Activated CD4-positive, alpha-beta T cell treated with anti-CD3 and anti-CD28 coated beads, Interleukin-2, amount 10 ng/mL, durations not matched to agents 24 days and 14 days (primary cell): Measurements from ENCODE around the gene GRB10. TPM values are rescaled to one million over a fixed set of nuclear protein-coding genes. Genes with fewer than 3 reads are reported as not detected.

ENCODE experiments used
- DNase-seq: peaks from one replicate; pipeline ENCODE4 v3.0.0; 2022
- H3K27ac Mint-ChIP-seq: one replicate; pipeline ENCODE4 v1.8.0; 2022; ENCODE audit warnings: mild to moderate bottlenecking, mixed read lengths
- H3K27me3 Mint-ChIP-seq: one replicate; pipeline ENCODE4 v1.8.0; 2022; ENCODE audit warnings: mixed read lengths
- H3K36me3 Mint-ChIP-seq: one replicate; pipeline ENCODE4 v1.8.0; 2022; ENCODE audit warnings: low read depth, mild to moderate bottlenecking, mixed read lengths
- H3K4me1 Mint-ChIP-seq: one replicate; pipeline ENCODE4 v1.8.0; 2021; ENCODE audit warnings: mixed read lengths
- H3K4me3 Mint-ChIP-seq: one replicate; pipeline ENCODE4 v1.8.0; 2022; ENCODE audit warnings: mild to moderate bottlenecking, moderate library complexity, mixed read lengths
- H3K9me3 Mint-ChIP-seq: one replicate; pipeline ENCODE4 v1.8.0; 2021; ENCODE audit warnings: mixed read lengths
- intact Hi-C: fragments of 100-400 bp; cut with micrococcal nuclease; formaldehyde crosslinking; loops from one replicate; pipeline ENCODE4 v1.15.1; 2023
- total RNA-seq: library from RNA; stranded (reverse); gene quantifications from 2 replicates; pipeline ENCODE4 v1.2.3, GENCODE V29; 2022

The GRB10 gene
- total RNA-seq, 1 donor from 2014 or later: 3.6 TPM

DNA sequence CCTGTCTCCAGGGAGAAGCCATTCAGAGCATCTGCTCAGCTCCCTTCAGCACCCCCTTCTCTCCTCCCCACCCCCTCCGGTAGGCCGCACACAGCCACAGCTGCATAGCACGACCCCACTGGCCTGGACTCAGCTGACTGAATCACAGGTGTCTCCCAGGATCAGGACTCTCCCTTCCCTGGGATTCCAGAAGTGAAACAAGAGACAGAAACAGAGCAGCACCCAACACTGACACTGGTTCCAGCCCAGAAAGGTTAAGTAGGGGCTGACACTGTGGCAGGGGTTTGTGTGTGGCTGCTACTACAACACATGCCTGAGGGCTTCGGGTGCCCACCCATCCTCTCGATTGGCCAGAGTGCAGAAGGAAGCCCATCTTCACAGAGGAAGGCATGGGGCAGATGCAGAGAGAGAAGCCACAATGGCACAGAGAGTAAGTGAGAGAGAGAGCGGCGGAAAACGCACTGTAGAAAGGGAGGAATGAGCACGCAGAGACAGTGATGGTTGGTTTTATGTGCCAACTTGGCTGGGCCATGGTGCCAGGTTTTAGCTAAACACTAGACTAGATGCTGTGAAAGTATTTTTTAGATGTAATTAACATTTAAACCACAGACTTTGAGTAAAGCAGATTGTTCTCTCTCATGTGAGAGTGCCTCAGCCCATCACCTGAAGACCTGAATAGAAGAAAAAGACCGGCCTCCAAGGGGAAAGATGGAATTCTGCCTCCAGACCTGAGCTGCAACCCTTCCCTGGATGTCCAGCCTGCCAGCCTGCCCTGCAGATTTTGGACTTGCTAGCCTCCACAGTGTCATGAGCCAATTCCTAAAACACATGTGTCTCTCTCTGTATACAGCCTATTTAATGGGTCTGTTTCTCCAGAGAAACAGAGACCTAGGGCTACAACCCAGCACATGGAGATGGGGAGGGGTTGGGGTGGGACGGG lies 107.5 kb downstream of the GRB10 start:
- no peaks in the 10 kb centered on the region for H3K36me3 Mint-ChIP-seq
- H3K27ac Mint-ChIP-seq: no peak overlapping the region
- H3K4me3 Mint-ChIP-seq: no peak overlapping the region
- intact Hi-C loops: loop anchor here (5.0 kb wide), 1 partner anchor 467 kb away; no protein-coding TSS in a partner anchor
- no peak for DNase-seq
- peaks cover 4% of the 10 kb centered on the region for H3K4me1 Mint-ChIP-seq
- peaks cover 14% of the 10 kb centered on the region for H3K27me3 Mint-ChIP-seq
- H3K9me3 Mint-ChIP-seq: no peaks in the 10 kb centered on the region

DNA sequence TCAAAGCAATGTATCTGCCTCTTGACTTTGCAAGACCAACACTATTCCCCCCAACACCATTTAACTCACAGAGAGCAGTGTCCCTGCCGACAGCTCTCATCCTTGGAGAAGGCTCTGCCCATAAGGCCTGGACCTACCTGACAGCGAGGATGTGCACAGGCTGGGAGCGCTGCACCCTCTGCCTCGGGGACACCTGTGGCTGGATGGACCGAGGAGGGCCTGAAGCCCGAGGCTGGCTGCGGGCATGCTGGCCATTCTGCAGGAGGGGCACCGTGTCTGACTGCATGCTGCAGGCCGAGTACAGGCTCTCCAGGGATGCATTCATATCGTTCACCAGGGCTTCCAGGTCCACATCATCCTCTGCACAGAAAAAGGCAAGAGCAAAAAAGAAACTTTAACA lies 108.4 kb downstream of the GRB10 start:
- no peak overlapping the region for H3K27ac Mint-ChIP-seq
- intact Hi-C loops: no loop called here
- DNase-seq: no peak
- H3K4me3 Mint-ChIP-seq: no peak overlapping the region
- no peaks in the 10 kb centered on the region for H3K36me3 Mint-ChIP-seq
- no peaks in the 10 kb centered on the region for H3K9me3 Mint-ChIP-seq
- peaks cover 12% of the 10 kb centered on the region for H3K27me3 Mint-ChIP-seq
- peaks cover 4% of the 10 kb centered on the region for H3K4me1 Mint-ChIP-seq

DNA sequence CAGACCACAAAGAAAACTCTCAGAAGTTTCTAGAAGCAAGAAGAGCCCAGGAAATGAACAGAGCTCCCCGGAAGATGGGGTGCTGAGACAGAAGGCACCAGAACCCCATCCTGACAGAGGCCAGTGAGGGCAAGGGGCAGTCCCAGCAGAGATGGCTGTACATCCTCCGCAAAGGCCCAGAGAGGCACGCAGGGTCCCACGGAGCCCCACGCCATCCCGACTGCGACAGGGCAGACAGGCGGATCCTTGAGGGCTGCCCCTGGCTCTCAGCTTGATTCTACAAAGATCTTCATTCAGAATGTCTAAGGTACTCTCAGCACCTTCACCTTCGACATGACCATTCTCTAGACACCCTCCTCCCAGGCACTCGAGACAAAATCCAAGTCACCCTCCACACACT lies 109.6 kb downstream of the GRB10 start:
- Mint-ChIP-seq H3K9me3 (no peaks in the 10 kb centered on the region), H3K27ac (no peak overlapping the region), H3K27me3 (peaks cover 10% of the 10 kb centered on the region), H3K4me3 (no peak overlapping the region), H3K4me1 (peaks cover 2% of the 10 kb centered on the region), H3K36me3 (no peaks in the 10 kb centered on the region)
- no peak for DNase-seq
- intact Hi-C loops: no loop called here

DNA sequence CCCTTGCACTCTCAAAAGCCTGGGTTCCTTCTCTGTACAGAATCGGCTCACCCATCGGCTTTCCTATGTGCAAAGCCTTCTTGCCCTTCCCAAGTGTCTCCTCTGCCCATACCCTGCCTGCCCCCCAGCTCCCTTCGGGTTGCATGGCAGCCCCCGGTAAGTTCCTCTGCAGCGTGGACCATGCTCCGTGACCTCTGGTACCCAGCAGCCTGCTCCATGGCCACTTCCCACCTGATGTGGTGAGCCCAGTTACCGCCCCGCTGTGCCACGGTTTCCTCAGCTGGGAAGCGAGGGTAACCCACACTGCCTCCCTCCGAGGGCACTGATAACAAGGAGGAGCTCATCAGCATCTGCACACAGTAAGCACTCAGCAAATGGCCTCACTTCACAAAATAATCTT lies 110.7 kb downstream of the GRB10 start:
- intact Hi-C loops: no loop called here
- H3K9me3 Mint-ChIP-seq: no peaks in the 10 kb centered on the region
- H3K36me3 Mint-ChIP-seq: no peaks in the 10 kb centered on the region
- H3K27me3 Mint-ChIP-seq: peaks cover 11% of the 10 kb centered on the region
- peaks cover 2% of the 10 kb centered on the region for H3K4me1 Mint-ChIP-seq
- no peak for DNase-seq
- H3K27ac Mint-ChIP-seq: no peak overlapping the region
- no peak overlapping the region for H3K4me3 Mint-ChIP-seq

DNA sequence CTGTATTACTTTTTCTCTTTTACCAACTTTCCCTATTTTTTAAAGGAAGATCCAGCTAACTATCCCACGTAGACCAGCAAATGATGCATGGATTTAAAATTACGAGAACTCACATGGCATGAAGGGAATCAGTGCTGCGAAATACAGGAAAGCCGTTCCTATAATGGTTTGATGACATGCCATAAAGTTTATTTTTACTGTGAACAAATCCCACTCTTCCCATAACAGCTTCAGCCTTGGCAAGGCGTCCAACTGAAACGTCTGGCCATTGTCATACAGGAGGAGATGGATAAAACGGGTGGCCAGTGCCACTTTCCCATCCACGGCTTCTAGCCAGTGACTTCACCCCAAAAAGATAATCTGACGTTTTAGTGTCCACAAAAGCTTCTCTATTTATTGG lies 111.3 kb downstream of the GRB10 start:
- peaks cover 2% of the 10 kb centered on the region for H3K4me1 Mint-ChIP-seq
- H3K27ac Mint-ChIP-seq: no peak overlapping the region
- H3K27me3 Mint-ChIP-seq: peaks cover 11% of the 10 kb centered on the region
- DNase-seq: no peak
- H3K36me3 Mint-ChIP-seq: no peaks in the 10 kb centered on the region
- H3K9me3 Mint-ChIP-seq: no peaks in the 10 kb centered on the region
- H3K4me3 Mint-ChIP-seq: no peak overlapping the region
- intact Hi-C loops: no loop called here

DNA sequence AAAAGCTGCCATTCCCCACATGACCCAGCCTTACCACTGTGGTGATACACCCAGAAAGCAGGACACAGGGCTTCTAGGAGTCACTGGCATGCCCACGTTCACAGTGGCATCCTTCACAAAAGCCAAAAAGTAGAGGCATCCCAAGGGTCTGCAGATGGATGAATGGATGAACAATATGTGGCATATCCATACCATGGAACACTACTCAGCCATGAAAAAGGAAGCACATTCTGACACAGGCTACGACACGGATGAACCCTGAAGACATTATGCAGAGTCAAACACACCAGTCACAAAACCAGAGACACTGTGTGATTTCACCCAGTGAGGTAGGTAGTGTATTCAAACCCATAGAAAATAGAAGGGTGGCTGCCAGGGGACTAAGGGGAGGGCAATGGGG lies 112.8 kb downstream of the GRB10 start:
- DNase-seq: no peak
- H3K27me3 Mint-ChIP-seq: peaks cover 11% of the 10 kb centered on the region
- no peak overlapping the region for H3K4me3 Mint-ChIP-seq
- peaks cover 6% of the 10 kb centered on the region for H3K4me1 Mint-ChIP-seq
- H3K36me3 Mint-ChIP-seq: no peaks in the 10 kb centered on the region
- no peak overlapping the region for H3K27ac Mint-ChIP-seq
- H3K9me3 Mint-ChIP-seq: no peaks in the 10 kb centered on the region
- intact Hi-C loops: loop anchor here (10.0 kb wide), 1 partner anchor 465 kb away; no protein-coding TSS in a partner anchor

DNA sequence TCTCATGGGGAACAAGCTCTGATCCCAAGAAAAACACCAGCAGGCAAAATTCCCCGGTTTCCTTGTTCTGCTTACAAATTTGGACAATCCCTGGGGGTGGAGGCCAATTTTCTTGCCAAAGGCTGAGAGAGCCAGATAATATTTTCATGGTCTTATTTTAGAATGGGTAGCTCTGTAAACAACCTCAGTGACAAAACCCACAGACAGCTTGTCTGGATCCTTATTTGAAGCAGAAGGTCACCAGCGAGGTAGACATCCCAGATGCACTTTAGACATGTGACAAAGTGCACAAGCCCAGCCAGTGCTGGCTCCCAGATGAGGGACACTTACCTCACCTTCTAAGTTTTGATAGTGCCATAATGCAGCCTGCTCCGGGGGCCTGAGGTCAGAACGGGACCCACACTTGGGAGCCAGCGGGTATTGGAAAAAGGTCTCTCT lies 114.9 kb downstream of the GRB10 start:
- no peak overlapping the region for H3K27ac Mint-ChIP-seq

DNA sequence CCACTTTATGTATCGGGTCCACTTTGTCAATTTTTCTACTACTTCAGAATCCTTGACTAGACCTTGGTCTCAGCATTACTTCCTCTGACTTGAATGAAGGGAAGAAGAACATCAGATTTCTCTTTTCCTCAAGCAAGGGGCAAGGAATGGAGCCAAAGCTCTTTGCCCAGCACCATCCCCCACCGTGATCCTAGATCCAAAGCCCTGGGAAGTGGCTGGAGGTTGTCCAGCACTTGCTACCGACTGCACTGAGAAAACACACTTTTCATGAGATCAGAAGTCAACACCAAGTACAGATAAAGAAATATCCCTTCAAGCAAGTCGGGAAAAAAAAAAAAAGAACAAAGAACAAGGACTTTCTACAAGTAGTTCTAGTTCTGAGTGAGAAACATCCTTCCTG lies 115.4 kb downstream of the GRB10 start:
- H3K4me3 Mint-ChIP-seq: no peak overlapping the region
- no peak overlapping the region for H3K27ac Mint-ChIP-seq
- intact Hi-C loops: loop anchor here (10.0 kb wide), 1 partner anchor 463 kb away; no protein-coding TSS in a partner anchor
- no peak for DNase-seq
- H3K9me3 Mint-ChIP-seq: no peaks in the 10 kb centered on the region
- H3K36me3 Mint-ChIP-seq: no peaks in the 10 kb centered on the region
- peaks cover 22% of the 10 kb centered on the region for H3K4me1 Mint-ChIP-seq
- peaks cover 9% of the 10 kb centered on the region for H3K27me3 Mint-ChIP-seq

More for the DNA sequence above, 114.9 kb downstream of the GRB10 start:
- H3K4me3 Mint-ChIP-seq: no peak overlapping the region
- peaks cover 10% of the 10 kb centered on the region for H3K27me3 Mint-ChIP-seq
- H3K36me3 Mint-ChIP-seq: no peaks in the 10 kb centered on the region
- H3K4me1 Mint-ChIP-seq: peaks cover 17% of the 10 kb centered on the region
- no peak for DNase-seq
- H3K9me3 Mint-ChIP-seq: no peaks in the 10 kb centered on the region
- intact Hi-C loops: loop anchor here (10.0 kb wide), 1 partner anchor 463 kb away; no protein-coding TSS in a partner anchor

DNA sequence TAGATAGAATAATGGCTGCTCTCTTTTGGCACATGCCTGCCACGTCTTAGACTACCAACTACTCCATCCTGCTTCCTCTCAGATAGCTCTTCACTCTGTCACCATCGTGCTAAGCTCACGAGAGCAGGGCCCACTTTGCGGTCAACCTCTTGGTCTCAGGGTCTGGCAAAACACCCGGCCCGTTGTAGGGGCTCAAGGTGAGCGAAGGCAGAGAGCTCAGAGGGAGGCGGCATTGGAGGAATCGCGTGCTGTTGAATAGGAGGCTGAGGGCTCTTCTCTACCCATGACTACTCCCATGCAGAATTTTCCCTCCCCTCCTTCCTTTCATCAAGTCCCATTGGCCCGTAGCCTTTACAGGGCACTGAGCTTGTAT lies 116.6 kb downstream of the GRB10 start:
- intact Hi-C loops: loop anchor here (10.0 kb wide), 1 partner anchor 461 kb away; no protein-coding TSS in a partner anchor
- peaks cover 7% of the 10 kb centered on the region for H3K27me3 Mint-ChIP-seq
- H3K27ac Mint-ChIP-seq: no peak overlapping the region
- H3K9me3 Mint-ChIP-seq: no peaks in the 10 kb centered on the region
- no peak overlapping the region for H3K4me3 Mint-ChIP-seq
- peaks cover 32% of the 10 kb centered on the region for H3K4me1 Mint-ChIP-seq
- no peaks in the 10 kb centered on the region for H3K36me3 Mint-ChIP-seq
- no peak for DNase-seq

DNA sequence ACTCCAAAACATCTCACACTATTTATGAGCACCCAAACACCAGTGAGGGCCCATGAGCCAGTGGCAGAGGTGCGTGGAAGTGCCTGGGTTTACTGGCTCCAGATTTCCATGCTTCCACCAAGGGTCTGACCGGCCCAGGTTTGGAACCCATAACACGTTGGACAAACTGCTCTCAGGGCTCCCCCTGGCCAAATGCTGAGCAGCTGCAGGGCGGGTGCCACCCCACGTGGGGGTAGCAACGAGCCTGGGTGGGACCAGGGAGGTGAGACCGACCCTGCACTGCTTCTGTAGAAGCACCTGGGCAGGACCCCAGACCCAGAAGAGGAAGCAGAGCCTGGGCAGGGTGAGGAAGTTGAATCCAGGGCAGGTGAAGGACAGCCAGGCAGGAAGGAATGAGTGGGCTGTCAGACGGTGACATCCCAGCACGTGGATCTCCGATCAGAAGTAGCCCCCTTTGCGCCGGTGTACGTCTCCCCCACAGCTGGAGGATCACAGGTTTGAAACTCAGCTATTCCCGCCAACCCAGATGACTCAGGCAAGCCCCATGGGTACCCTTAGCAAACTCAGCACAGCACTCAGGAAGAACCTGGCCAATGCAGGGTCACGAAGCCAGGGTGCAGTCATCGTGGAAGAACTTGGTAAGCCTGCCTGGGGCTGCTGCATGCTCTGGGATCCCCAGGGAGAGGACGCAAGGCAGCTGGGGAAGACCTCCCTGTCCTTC lies 117.1 kb downstream of the GRB10 start:
- Mint-ChIP-seq H3K27ac (no peak overlapping the region), H3K9me3 (no peaks in the 10 kb centered on the region), H3K36me3 (no peaks in the 10 kb centered on the region), H3K27me3 (peaks cover 5% of the 10 kb centered on the region), H3K4me1 (peaks cover 35% of the 10 kb centered on the region), H3K4me3 (no peak overlapping the region)
- DNase-seq: no peak
- intact Hi-C loops: loop anchor here (2.0 to 10.0 kb wide), 2 partner anchors 167 to 461 kb away; no protein-coding TSS in a partner anchor

DNA sequence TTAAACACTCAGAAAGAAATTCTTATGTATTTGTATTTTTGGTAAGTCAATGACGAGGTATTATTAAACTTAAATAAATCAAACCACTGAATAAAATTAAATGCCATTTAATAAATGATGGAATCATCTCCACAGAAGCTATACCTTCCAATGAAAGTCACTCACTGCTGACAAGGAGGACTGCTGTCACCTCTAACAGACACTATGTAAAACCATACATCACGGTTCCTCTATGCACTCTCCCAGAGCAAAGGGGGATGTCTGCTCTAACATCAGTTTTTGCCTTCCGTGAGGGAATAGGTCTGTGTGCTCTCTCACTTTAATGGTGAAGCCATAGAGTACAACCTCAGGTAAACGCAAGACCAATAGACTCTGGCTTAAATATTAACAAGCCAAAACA lies 117.8 kb downstream of the GRB10 start:
- Mint-ChIP-seq H3K4me3 (no peak overlapping the region), H3K27ac (no peak overlapping the region), H3K9me3 (no peaks in the 10 kb centered on the region), H3K4me1 (peaks cover 41% of the 10 kb centered on the region), H3K36me3 (peaks cover 2% of the 10 kb centered on the region), H3K27me3 (peaks cover 3% of the 10 kb centered on the region)
- DNase-seq: no peak
- intact Hi-C loops: loop anchor here (2.0 to 10.0 kb wide), 4 partner anchors 53 to 460 kb away; no protein-coding TSS in a partner anchor

DNA sequence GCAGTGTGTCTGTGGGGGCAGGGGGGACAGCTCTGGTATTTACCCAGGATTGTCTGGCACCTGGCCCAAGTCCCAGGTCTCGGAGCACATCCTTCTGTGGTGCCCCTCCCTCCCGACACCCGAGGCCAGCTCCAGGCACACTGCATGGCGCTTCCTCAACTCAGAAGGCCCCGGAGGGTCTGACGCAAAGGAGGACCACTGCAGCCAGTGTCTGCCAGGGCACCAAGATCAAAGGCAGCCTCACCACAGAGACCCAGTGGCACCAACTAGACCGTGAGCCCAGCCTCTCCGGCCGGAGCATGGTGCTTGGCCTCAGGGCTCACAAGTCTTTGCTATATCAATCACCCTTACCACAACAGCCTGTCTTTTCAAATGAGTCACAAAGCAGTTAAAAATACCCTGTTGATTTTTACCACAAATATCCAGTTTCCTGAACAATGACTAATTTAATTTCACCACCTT lies 118.2 kb downstream of the GRB10 start:
- Mint-ChIP-seq H3K4me3 (no peak overlapping the region), H3K4me1 (peaks cover 46% of the 10 kb centered on the region), H3K27ac (no peak overlapping the region), H3K36me3 (peaks cover 2% of the 10 kb centered on the region), H3K27me3 (peaks cover 2% of the 10 kb centered on the region), H3K9me3 (no peaks in the 10 kb centered on the region)
- DNase-seq: peak; percentile 68
- intact Hi-C loops: loop anchor here (2.0 to 10.0 kb wide), 4 partner anchors 52 to 460 kb away; no protein-coding TSS in a partner anchor

DNA sequence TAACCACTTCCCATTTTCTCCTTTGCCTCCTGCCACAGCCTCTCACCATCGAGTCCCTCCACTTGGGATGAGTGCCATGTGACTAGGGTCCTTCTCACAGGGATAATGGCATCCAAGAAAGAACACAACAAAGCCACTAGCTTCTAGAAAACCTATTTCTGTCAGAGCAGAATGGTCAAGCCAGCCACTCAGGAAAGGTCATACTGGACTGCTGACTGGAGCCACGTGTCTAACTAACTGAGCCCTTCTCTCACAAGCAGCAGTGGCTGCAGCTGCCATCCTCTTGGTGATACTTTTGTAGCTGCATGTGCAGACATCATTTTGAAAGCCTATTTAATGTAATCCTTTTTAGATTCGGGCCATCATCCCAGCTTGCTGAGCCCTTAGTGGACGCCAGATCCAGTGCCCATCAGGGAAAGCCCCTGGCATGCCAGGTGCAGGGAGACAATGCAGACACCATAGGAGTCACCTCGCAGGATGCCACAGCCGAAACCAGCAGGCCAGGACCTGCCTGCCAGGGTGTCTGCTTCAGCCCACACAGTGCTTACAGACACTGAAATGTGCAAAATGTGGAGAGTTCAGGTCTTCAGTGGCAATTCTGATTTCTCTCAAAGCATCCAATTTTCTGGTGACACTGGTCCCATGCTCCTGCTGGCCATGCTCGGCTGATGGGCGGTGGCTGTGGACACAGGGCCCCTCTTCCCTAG lies 119.1 kb downstream of the GRB10 start:
- H3K27me3 Mint-ChIP-seq: peaks cover 2% of the 10 kb centered on the region
- no peak for DNase-seq
- peaks cover 47% of the 10 kb centered on the region for H3K4me1 Mint-ChIP-seq
- peak overlapping the region; percentile 8 for H3K27ac Mint-ChIP-seq
- H3K4me3 Mint-ChIP-seq: no peak overlapping the region
- H3K36me3 Mint-ChIP-seq: peaks cover 2% of the 10 kb centered on the region
- no peaks in the 10 kb centered on the region for H3K9me3 Mint-ChIP-seq
- intact Hi-C loops: loop anchor here (2.0 to 10.0 kb wide), 4 partner anchors 51 to 459 kb away; no protein-coding TSS in a partner anchor
